HepG2 (cell line): ENCODE results near the gene KANTR. TPM values are rescaled to one million over a fixed set of nuclear protein-coding genes. Genes with fewer than 3 reads are reported as not detected.

ENCODE experiments used
- CBX5 ChIP-seq: sonication (generic); formaldehyde crosslinking; IDR thresholded peaks from 2 replicates; pipeline ENCODE4 v1.4.0; 2020; ENCODE audit warnings: missing genetic modification reagents, borderline replicate concordance
- HINFP ChIP-seq: sonication (generic); formaldehyde crosslinking; IDR thresholded peaks from 2 replicates; pipeline ENCODE4 v1.4.0; 2020; ENCODE audit warnings: low read depth, mild to moderate bottlenecking, missing genetic modification reagents
- MEIS1 ChIP-seq: sonication (generic); formaldehyde crosslinking; IDR thresholded peaks from 2 replicates; pipeline ENCODE4 v1.9.0; 2021; ENCODE audit warnings: mild to moderate bottlenecking, missing genetic modification reagents, moderate library complexity, borderline replicate concordance
- PAWR ChIP-seq: sonication (generic); formaldehyde crosslinking; IDR thresholded peaks from 2 replicates; pipeline ENCODE4 v1.4.0; 2020; ENCODE audit warnings: missing genetic modification reagents, mild to moderate bottlenecking, borderline replicate concordance
- SNAPC4 ChIP-seq: sonication (generic); formaldehyde crosslinking; IDR thresholded peaks from 2 replicates; pipeline ENCODE4 v1.4.0; 2020; ENCODE audit warnings: mild to moderate bottlenecking, missing genetic modification reagents
- ZFP36L1 ChIP-seq: sonication (generic); formaldehyde crosslinking; IDR thresholded peaks from 2 replicates; pipeline ENCODE4 v1.8.0; 2022; ENCODE audit warnings: mild to moderate bottlenecking, missing genetic modification reagents, moderate library complexity
- ZNF136 ChIP-seq: sonication (generic); formaldehyde crosslinking; IDR thresholded peaks from 2 replicates; pipeline ENCODE4 v1.8.1; 2022; ENCODE audit warnings: low read depth, mild to moderate bottlenecking, moderate library complexity, missing genetic modification reagents
- ZNF329 ChIP-seq: sonication (generic); formaldehyde crosslinking; IDR thresholded peaks from 2 replicates; pipeline ENCODE4 v1.9.0; 2021; ENCODE audit warnings: low read depth, mild to moderate bottlenecking, missing genetic modification reagents
- ZNF430 ChIP-seq: sonication (generic); formaldehyde crosslinking; IDR thresholded peaks from 2 replicates; pipeline ENCODE4 v1.9.0; 2021; ENCODE audit warnings: mild to moderate bottlenecking, missing genetic modification reagents
- ZNF589 ChIP-seq: sonication (generic); formaldehyde crosslinking; conservative IDR thresholded peaks from 2 replicates; pipeline ENCODE4 v1.8.0; 2022; ENCODE audit warnings: mild to moderate bottlenecking, moderate library complexity, missing genetic modification reagents
- ZNF646 ChIP-seq: sonication (generic); formaldehyde crosslinking; IDR thresholded peaks from 2 replicates; pipeline ENCODE4 v1.9.0; 2021; ENCODE audit warnings: mild to moderate bottlenecking, missing genetic modification reagents
- ZNF841 ChIP-seq: sonication (generic); formaldehyde crosslinking; IDR thresholded peaks from 2 replicates; pipeline ENCODE4 v1.8.1; 2023; ENCODE audit warnings: missing genetic modification reagents, borderline replicate concordance
- ZSCAN5A ChIP-seq: sonication (generic); formaldehyde crosslinking; IDR thresholded peaks from 2 replicates; pipeline ENCODE4 v1.8.0; 2022; ENCODE audit warnings: mild to moderate bottlenecking, missing genetic modification reagents, borderline replicate concordance
- polyA plus RNA-seq, 8 experiments: library from polyadenylated mRNA; depleted of rRNA in 3 of 8; stranded (reverse) in 7 of 8; unstranded in 1 of 8; fragments of >200 nt; fragmentation: Illumina TruSeq in 4 of 8; extraction: Trizol in 4 of 8; gene quantifications; 2 replicates each; pipeline versions ENCODE4 v1.2.1 to v1.2.3, GENCODE V29; 2011 to 2016; ENCODE audit warnings: low read depth in 4 of 8, missing spikeins in 1 of 8, mixed read lengths in 1 of 8; ENCODE audit not compliant: insufficient read depth in 1 of 8
- total RNA-seq, 5 experiments: library from RNA; depleted of rRNA; stranded (reverse); fragments of >200 nt; fragmentation: Illumina TruSeq; extraction: Trizol; gene quantifications; 2 replicates each; pipeline ENCODE4 v1.2.3, GENCODE V29; 2016; ENCODE audit warnings: low read depth in 1 of 5

KANTR gene
- total and polyA plus RNA-seq, 2 of the 13 experiments (the other 11 are each of a cell fraction or from before 2014, with no cell fraction given): 4.4 to 9.0 TPM

GRCh38 chrX:53081925-53082772, 11.8 kb upstream of the KANTR start, which contains the start of gene TSPYL2 (continued):
- TF ChIP-seq SNAPC4 (CRISPR knock-in tag) (no peak), ZNF329 (CRISPR knock-in tag) (no peak), ZNF430 (CRISPR knock-in tag) (no peak), ZNF646 (CRISPR knock-in tag) (no peak), CBX5 (CRISPR knock-in tag) (no peak), ZFP36L1 (CRISPR knock-in tag) (no peak), ZNF841 (CRISPR knock-in tag) (no peak), ZSCAN5A (CRISPR knock-in tag) (no peak), MEIS1 (no peak), HINFP (CRISPR knock-in tag) (no peak), ZNF589 (CRISPR knock-in tag) (no peak), PAWR (CRISPR knock-in tag) (no peak), ZNF136 (CRISPR knock-in tag) (no peak)
